Activated T-cell treated with anti-CD3 and anti-CD28 coated beads, Interleukin-2, amount 50 U/mL, for 72 hours (primary cell): ENCODE results near the gene LCN12. TPM values are rescaled to one million over a fixed set of nuclear protein-coding genes. Genes with fewer than 3 reads are reported as not detected.
"Not testable (repeated sequence)": the region's sequence is repeated elsewhere in the genome, so short reads cannot be mapped to it uniquely, and the experiment has no call there.

Source experiments
- ATAC-seq, 2 donors: fragments of 150-1000 bp; cut with Tn5 transposase; replicated peaks in 1 of 2; 2 replicates each; pipeline ENCODE4 v1.10.0; 2021; ENCODE audit warnings: moderate library complexity in 2 of 2, mild to moderate bottlenecking in 1 of 2
- DNase-seq, 2 donors: peaks; one replicate each; pipeline ENCODE4 v3.0.0; 2021 to 2022; ENCODE audit warnings: mixed read lengths in 1 of 2
- H3K27ac Mint-ChIP-seq: one replicate; pipeline ENCODE4 v1.8.0; 2022; ENCODE audit warnings: mild to moderate bottlenecking, moderate library complexity, mixed read lengths
- H3K27me3 Mint-ChIP-seq: one replicate; pipeline ENCODE4 v1.8.0; 2022; ENCODE audit warnings: low read depth, mixed read lengths
- H3K36me3 Mint-ChIP-seq, 2 donors: one replicate each; pipeline ENCODE4 v1.8.0; 2022; ENCODE audit warnings: mixed read lengths in 2 of 2, mild to moderate bottlenecking in 1 of 2; ENCODE audit not compliant: insufficient read depth in 2 of 2
- H3K4me1 Mint-ChIP-seq: one replicate; pipeline ENCODE4 v1.8.0; 2022; ENCODE audit warnings: low read depth, mixed read lengths
- H3K4me3 Mint-ChIP-seq, 2 donors: one replicate each; pipeline ENCODE4 v1.8.0; 2022; ENCODE audit warnings: mild to moderate bottlenecking in 2 of 2, mixed read lengths in 2 of 2, moderate library complexity in 2 of 2
- H3K9me3 Mint-ChIP-seq, 2 donors: one replicate each; pipeline ENCODE4 v1.8.0; 2022; ENCODE audit warnings: mixed read lengths in 2 of 2
- total RNA-seq, 2 donors: library from RNA; stranded (reverse); gene quantifications; one replicate each; pipeline ENCODE4 v1.2.3, GENCODE V29; 2022

The LCN12 gene
- total RNA-seq, 2 donors from 2014 or later: 1.0 to 1.4 TPM

GRCh38 chr9:136992819-136993369 lies 40.8 kb downstream of the LCN12 start:
- H3K27me3 Mint-ChIP-seq: peaks cover 4% of the 10 kb centered on the region
- H3K4me3 Mint-ChIP-seq: peak overlapping the region; percentile 85 to 88
- no peaks in the 10 kb centered on the region for H3K9me3 Mint-ChIP-seq
- H3K36me3 Mint-ChIP-seq: no peaks in the 10 kb centered on the region
- peaks cover 29% of the 10 kb centered on the region for H3K4me1 Mint-ChIP-seq
- ATAC-seq (no peak), DNase-seq (no peak)
- no peak overlapping the region for H3K27ac Mint-ChIP-seq

GRCh38 chr9:136994180-136994887 lies 42.3 kb downstream of the LCN12 start:
- Mint-ChIP-seq H3K9me3 (no peaks in the 10 kb centered on the region), H3K4me3 (peak overlapping the region; percentile 85 to 88), H3K27ac (no peak overlapping the region), H3K27me3 (peaks cover 10% of the 10 kb centered on the region), H3K36me3 (no peaks in the 10 kb centered on the region), H3K4me1 (peaks cover 43% of the 10 kb centered on the region)
- DNase-seq (no peak), ATAC-seq (no peak)

DNA sequence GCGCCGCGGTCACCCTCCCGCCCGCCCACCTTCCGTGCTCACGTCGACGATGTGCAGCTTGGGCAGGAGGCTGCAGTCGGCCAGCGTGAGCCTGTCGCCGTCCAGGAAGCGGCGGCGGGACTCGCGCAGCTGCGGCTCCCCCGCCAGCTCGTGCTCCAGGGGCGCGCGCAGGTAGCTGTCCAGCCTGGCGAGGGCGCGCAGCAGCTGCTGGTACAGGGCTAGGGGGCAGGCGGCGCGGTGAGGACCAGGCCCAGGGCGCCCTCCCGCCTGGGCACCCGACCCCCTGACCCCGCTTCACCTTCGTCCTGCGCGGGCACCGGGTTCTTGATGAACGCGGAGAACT lies 42.8 kb downstream of the LCN12 start:
- Mint-ChIP-seq H3K4me3 (no peak overlapping the region), H3K9me3 (no peaks in the 10 kb centered on the region), H3K27me3 (peaks cover 10% of the 10 kb centered on the region), H3K36me3 (no peaks in the 10 kb centered on the region), H3K4me1 (peaks cover 46% of the 10 kb centered on the region), H3K27ac (no peak overlapping the region)
- DNase-seq (no peak), ATAC-seq (no peak)

GRCh38 chr9:136995362-136995761 lies 43.3 kb downstream of the LCN12 start:
- Mint-ChIP-seq H3K27me3 (peaks cover 10% of the 10 kb centered on the region), H3K4me1 (peaks cover 51% of the 10 kb centered on the region), H3K36me3 (no peaks in the 10 kb centered on the region), H3K4me3 (no peak overlapping the region), H3K27ac (no peak overlapping the region), H3K9me3 (no peaks in the 10 kb centered on the region)
- no peak for DNase-seq
- ATAC-seq: no peak

- DNase-seq (no peak), ATAC-seq (no peak)
- peaks cover 56% of the 10 kb centered on the region for H3K4me1 Mint-ChIP-seq
- H3K27me3 Mint-ChIP-seq: peaks cover 10% of the 10 kb centered on the region
- no peak overlapping the region for H3K27ac Mint-ChIP-seq
- H3K9me3 Mint-ChIP-seq: no peaks in the 10 kb centered on the region
- peak overlapping the region; percentile 49 to 52 for H3K4me3 Mint-ChIP-seq
- no peaks in the 10 kb centered on the region for H3K36me3 Mint-ChIP-seq
Observed at GRCh38 chr9:136995772-136996311, 43.8 kb downstream of the LCN12 start.

- Mint-ChIP-seq H3K9me3 (no peaks in the 10 kb centered on the region), H3K27ac (no peak within 1 kb of the TSS), H3K27me3 (peaks cover 10% of the 10 kb centered on the region), H3K36me3 (no peaks in the 10 kb centered on the region), H3K4me1 (peaks cover 53% of the 10 kb centered on the region), H3K4me3 (peak within 1 kb of the TSS; percentile 49 to 52)
- DNase-seq: peak; percentile 35 to 40
- no peak for ATAC-seq
Observed at GRCh38 chr9:136996361-136997292, 44.6 kb downstream of the LCN12 start, which contains the start of gene CLIC3. CLIC3 (minus strand) TSS chr9:136996568; CDS start chr9:136996543, 25 bp downstream.

GRCh38 chr9:136997371-136997770 lies 45.3 kb downstream of the LCN12 start:
- DNase-seq (no peak), ATAC-seq (no peak)
- Mint-ChIP-seq H3K27ac (no peak overlapping the region), H3K9me3 (no peaks in the 10 kb centered on the region), H3K4me3 (peak overlapping the region; percentile 53), H3K36me3 (no peaks in the 10 kb centered on the region), H3K4me1 (peaks cover 51% of the 10 kb centered on the region), H3K27me3 (peaks cover 10% of the 10 kb centered on the region)

GRCh38 chr9:136997830-136998234 lies 45.8 kb downstream of the LCN12 start:
- Mint-ChIP-seq H3K4me1 (peaks cover 51% of the 10 kb centered on the region), H3K9me3 (no peaks in the 10 kb centered on the region), H3K36me3 (no peaks in the 10 kb centered on the region), H3K4me3 (peak overlapping the region; percentile 53), H3K27ac (no peak overlapping the region), H3K27me3 (peaks cover 10% of the 10 kb centered on the region)
- no peak for DNase-seq
- no peak for ATAC-seq

- Mint-ChIP-seq H3K36me3 (no peaks in the 10 kb centered on the region), H3K9me3 (no peaks in the 10 kb centered on the region), H3K4me1 (peaks cover 42% of the 10 kb centered on the region), H3K27me3 (peaks cover 10% of the 10 kb centered on the region), H3K4me3 (peak overlapping the region; percentile 59 to 60), H3K27ac (peak overlapping the region; percentile 82)
- peak; percentile 62 to 73 for DNase-seq
- ATAC-seq: peak; percentile 84 to 86
Observed at GRCh38 chr9:137000177-137000930, 48.3 kb downstream of the LCN12 start.

- Mint-ChIP-seq H3K27ac (no peak overlapping the region), H3K36me3 (no peaks in the 10 kb centered on the region), H3K9me3 (no peaks in the 10 kb centered on the region), H3K27me3 (peaks cover 10% of the 10 kb centered on the region), H3K4me3 (no peak overlapping the region), H3K4me1 (peaks cover 34% of the 10 kb centered on the region)
- ATAC-seq (no peak), DNase-seq (no peak)
Observed at GRCh38 chr9:137001857-137002645, 50.0 kb downstream of the LCN12 start.

DNA sequence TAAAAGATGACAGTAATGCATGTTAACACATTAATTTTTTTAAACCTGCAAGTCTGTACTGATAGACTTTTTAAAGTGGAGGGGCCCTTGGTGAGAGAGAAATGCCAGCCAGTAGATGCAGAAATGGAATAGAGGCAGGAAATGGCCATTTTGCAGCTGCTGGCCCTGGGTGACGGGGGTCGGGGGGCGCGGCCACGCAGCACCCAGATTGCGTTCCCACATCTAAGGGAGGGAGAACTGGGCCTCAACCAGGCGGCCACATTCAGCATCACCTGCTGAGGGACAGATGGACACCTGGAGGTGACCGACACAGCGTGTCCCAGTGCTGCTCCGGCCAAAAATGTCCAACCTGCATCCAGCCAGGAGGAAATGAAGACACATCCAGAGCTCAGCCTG lies 50.6 kb downstream of the LCN12 start:
- peaks cover 8% of the 10 kb centered on the region for H3K27me3 Mint-ChIP-seq
- peaks cover 30% of the 10 kb centered on the region for H3K4me1 Mint-ChIP-seq
- no peak overlapping the region for H3K27ac Mint-ChIP-seq
- H3K9me3 Mint-ChIP-seq: no peaks in the 10 kb centered on the region
- no peak overlapping the region for H3K4me3 Mint-ChIP-seq
- DNase-seq (no peak), ATAC-seq (no peak)
- H3K36me3 Mint-ChIP-seq: no peaks in the 10 kb centered on the region

DNA sequence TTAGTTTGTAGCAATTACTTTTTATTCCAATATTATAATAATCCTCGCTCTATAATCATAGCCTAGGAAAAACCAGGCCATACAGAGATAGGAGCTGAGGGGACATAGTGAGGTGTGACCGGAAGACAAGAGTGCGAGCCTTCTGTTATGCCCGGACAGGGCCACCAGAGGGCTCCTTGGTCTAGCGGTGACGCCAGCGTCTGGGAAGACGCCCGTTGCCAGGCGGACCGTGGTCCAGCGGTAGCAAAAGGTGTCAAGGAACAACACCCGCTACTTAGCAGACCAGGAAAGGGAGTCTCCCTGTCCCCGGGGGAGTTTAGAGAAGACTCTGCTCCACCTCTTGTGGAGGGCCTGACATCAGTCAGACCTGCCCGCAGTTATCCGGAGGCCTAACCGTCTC lies 52.2 kb downstream of the LCN12 start:
- peaks cover 14% of the 10 kb centered on the region for H3K4me1 Mint-ChIP-seq
- not testable (repeated sequence) for H3K27ac Mint-ChIP-seq, DNase-seq, H3K36me3 Mint-ChIP-seq, H3K4me3 Mint-ChIP-seq, H3K27me3 Mint-ChIP-seq, ATAC-seq, H3K9me3 Mint-ChIP-seq
